Osteoblast (primary cell): ENCODE data around the gene SERPINI1. TPM values are rescaled to one million over a fixed set of nuclear protein-coding genes. Genes with fewer than 3 reads are reported as not detected.

Experiments
- DNase-seq: peaks from one replicate; pipeline ENCODE4 v3.0.0; 2011; ENCODE audit warnings: low spot score, mixed read lengths; ENCODE audit not compliant: insufficient read length; ENCODE audit errors: missing footprints
- H2AFZ ChIP-seq: 2 replicates; pipeline ENCODE4 v1.6.0; 2011; ENCODE audit warnings: mild to moderate bottlenecking, low read length
- H3K27ac ChIP-seq: 2 replicates; pipeline ENCODE4 v1.5.1; 2011; ENCODE audit warnings: mild to moderate bottlenecking, low read depth, low read length, moderate library complexity
- H3K27me3 ChIP-seq: 2 replicates; pipeline ENCODE4 v1.6.0; 2012; ENCODE audit warnings: mild to moderate bottlenecking, control low read depth, inconsistent platforms, low read length, moderate library complexity; ENCODE audit not compliant: insufficient read depth
- H3K36me3 ChIP-seq: 2 replicates; pipeline ENCODE4 v1.5.1; 2011; ENCODE audit warnings: mild to moderate bottlenecking, low read length, control low read depth, moderate library complexity; ENCODE audit not compliant: insufficient read depth
- H3K4me1 ChIP-seq: 2 replicates; pipeline ENCODE4 v1.5.1; 2011; ENCODE audit warnings: mild to moderate bottlenecking, low read length, control low read depth, moderate library complexity; ENCODE audit not compliant: insufficient read depth
- H3K4me2 ChIP-seq: 2 replicates; pipeline ENCODE4 v1.6.0; 2011; ENCODE audit warnings: mild to moderate bottlenecking, low read length; ENCODE audit not compliant: insufficient read depth
- H3K4me3 ChIP-seq: fragments of 200-600 bp; sonication (generic); 3 replicates; pipeline ENCODE4 v1.5.1; 2012; ENCODE audit warnings: mild to moderate bottlenecking, low read length, inconsistent platforms; ENCODE audit not compliant: insufficient read depth
- H3K79me2 ChIP-seq: 2 replicates; pipeline ENCODE4 v1.6.0; 2012; ENCODE audit warnings: mild to moderate bottlenecking, low read length, control low read depth, inconsistent platforms; ENCODE audit not compliant: insufficient read depth
- H3K9me3 ChIP-seq: 2 replicates; pipeline ENCODE4 v1.5.1; 2011; ENCODE audit warnings: low read depth, low read length, control low read depth
- H4K20me1 ChIP-seq: 2 replicates; pipeline ENCODE4 v1.6.0; 2012; ENCODE audit warnings: mild to moderate bottlenecking, low read length, control low read depth; ENCODE audit not compliant: insufficient read depth
- total RNA-seq: library from RNA; depleted of rRNA; stranded (reverse); fragments of >200 nt; gene quantifications from 2 replicates; pipeline ENCODE4 v1.2.3, GENCODE V29; 2012
- TF ChIP-seq, protein P1 (sequence below): IDR thresholded peaks from 2 replicates; pipeline ENCODE4 v1.5.1; 2011; ENCODE audit warnings: mild to moderate bottlenecking, low read depth, low read length, moderate library complexity; ENCODE audit errors: extremely low read depth

SERPINI1 gene
- total RNA-seq, 1 donor = 1.4 TPM

DNA sequence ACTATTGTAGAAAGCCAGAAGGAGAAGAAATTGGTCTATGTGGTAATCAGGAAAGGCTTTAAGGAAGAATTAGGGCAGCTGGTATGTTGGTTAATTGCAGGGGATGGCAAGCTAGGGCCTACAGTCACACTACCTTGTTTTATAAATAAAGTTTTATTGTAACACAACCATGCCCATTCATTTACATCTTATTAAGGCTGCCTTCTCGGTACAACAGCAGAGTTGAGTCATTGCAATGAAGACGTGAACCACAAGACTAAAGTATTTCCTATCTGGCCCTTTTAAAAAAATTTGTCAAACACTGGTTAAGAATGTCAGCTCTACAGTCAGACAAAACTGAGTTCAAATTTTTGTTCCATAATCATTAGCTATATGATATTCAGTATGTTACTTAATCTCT lies 8.3 kb downstream of the SERPINI1 start:
- DNase-seq = no peak

GRCh38 chr3:167749209-167749608 lies 13.7 kb downstream of the SERPINI1 start:
- H4K20me1 ChIP-seq = no peaks in the 10 kb centered on the region
- H3K36me3 ChIP-seq = no peaks in the 10 kb centered on the region
- H3K9me3 ChIP-seq = no peaks in the 10 kb centered on the region
- no peaks in the 10 kb centered on the region for H3K27me3 ChIP-seq
- H3K4me3 ChIP-seq = no peak overlapping the region
- DNase-seq = no peak
- no peaks in the 10 kb centered on the region for H3K79me2 ChIP-seq
- no peaks in the 10 kb centered on the region for H3K4me1 ChIP-seq
- no peak overlapping the region for H3K4me2 ChIP-seq
- no peak overlapping the region for H3K27ac ChIP-seq
- TF ChIP-seq, protein P1, sequence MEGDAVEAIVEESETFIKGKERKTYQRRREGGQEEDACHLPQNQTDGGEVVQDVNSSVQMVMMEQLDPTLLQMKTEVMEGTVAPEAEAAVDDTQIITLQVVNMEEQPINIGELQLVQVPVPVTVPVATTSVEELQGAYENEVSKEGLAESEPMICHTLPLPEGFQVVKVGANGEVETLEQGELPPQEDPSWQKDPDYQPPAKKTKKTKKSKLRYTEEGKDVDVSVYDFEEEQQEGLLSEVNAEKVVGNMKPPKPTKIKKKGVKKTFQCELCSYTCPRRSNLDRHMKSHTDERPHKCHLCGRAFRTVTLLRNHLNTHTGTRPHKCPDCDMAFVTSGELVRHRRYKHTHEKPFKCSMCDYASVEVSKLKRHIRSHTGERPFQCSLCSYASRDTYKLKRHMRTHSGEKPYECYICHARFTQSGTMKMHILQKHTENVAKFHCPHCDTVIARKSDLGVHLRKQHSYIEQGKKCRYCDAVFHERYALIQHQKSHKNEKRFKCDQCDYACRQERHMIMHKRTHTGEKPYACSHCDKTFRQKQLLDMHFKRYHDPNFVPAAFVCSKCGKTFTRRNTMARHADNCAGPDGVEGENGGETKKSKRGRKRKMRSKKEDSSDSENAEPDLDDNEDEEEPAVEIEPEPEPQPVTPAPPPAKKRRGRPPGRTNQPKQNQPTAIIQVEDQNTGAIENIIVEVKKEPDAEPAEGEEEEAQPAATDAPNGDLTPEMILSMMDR = no peak
- no peak overlapping the region for H2AFZ ChIP-seq

More for the DNA sequence above, 8.3 kb downstream of the SERPINI1 start:
- Histone ChIP-seq H4K20me1 (no peaks in the 10 kb centered on the region), H3K4me3 (no peak overlapping the region), H3K27ac (no peak overlapping the region), H3K27me3 (no peaks in the 10 kb centered on the region), H3K36me3 (no peaks in the 10 kb centered on the region), H3K4me2 (no peak overlapping the region), H3K79me2 (no peaks in the 10 kb centered on the region), H3K9me3 (no peaks in the 10 kb centered on the region), H2AFZ (no peak overlapping the region), H3K4me1 (no peaks in the 10 kb centered on the region)
- TF ChIP-seq, protein P1 = no peak

DNA sequence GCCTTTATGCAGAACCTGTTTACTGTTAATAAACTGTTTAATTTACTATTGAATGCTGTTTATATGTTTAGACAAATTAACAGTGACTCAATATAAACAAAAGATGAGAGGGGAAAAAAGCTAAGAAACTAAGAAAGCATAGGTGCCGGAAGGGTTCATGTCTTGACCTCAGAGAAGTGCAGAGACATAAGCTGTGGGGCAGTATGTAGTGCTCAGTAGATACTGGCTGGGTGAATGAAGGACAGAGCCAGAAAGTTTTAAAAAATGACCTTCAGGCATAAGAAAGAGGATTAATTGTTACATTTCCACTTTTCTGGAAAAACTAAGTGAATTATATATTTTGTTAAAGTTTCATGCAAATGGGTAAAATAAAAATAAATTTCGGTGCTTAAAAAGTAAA lies 14.2 kb downstream of the SERPINI1 start:
- Histone ChIP-seq H3K4me1 (no peaks in the 10 kb centered on the region), H3K9me3 (no peaks in the 10 kb centered on the region), H3K36me3 (no peaks in the 10 kb centered on the region), H3K4me3 (no peak overlapping the region), H3K79me2 (no peaks in the 10 kb centered on the region), H3K27me3 (no peaks in the 10 kb centered on the region), H3K4me2 (no peak overlapping the region), H2AFZ (no peak overlapping the region), H3K27ac (no peak overlapping the region), H4K20me1 (no peaks in the 10 kb centered on the region)
- DNase-seq = no peak
- TF ChIP-seq, protein P1 = no peak

DNA sequence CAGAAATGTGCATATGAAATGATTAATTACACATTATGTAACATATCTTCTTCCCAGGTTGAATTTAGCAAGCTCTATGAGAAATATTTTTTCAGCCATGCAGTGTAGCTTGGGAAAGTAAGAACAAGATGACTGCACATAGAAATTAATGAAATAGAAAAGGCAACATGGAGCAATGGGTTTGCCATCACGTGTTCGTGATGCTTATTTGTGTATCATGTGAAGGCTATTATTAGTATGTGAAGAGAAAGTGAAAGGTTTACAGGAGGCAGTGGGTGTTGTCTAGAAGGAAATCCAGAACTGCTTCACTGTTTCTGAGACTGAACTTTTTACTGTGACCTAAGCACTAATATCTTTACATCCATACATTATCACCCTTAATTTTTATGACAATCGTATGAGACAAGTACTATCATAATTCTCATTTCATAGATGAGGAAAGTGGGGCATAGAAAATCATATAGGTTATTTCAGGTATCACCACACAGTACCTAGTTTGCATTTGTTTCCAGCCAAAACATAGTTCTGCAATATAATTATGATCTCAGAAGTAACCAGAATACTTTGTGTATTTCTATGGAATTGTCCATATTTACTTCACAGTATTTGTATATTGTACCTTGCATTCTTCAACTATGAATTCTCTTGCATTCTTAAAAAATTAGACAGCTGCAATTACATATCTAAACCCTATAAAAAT lies 14.9 kb downstream of the SERPINI1 start:
- Histone ChIP-seq H3K79me2 (no peaks in the 10 kb centered on the region), H3K36me3 (no peaks in the 10 kb centered on the region), H3K4me2 (no peak overlapping the region), H2AFZ (no peak overlapping the region), H3K27ac (no peak overlapping the region), H3K9me3 (no peaks in the 10 kb centered on the region), H4K20me1 (no peaks in the 10 kb centered on the region), H3K4me3 (no peak overlapping the region), H3K4me1 (no peaks in the 10 kb centered on the region), H3K27me3 (no peaks in the 10 kb centered on the region)
- TF ChIP-seq, protein P1 = no peak
- no peak for DNase-seq
